ENCODE results near the gene FFAR4.
A peak's percentile ranks its signal among the peaks of the same experiment; 100 is the strongest.

Gene FFAR4

DNA sequence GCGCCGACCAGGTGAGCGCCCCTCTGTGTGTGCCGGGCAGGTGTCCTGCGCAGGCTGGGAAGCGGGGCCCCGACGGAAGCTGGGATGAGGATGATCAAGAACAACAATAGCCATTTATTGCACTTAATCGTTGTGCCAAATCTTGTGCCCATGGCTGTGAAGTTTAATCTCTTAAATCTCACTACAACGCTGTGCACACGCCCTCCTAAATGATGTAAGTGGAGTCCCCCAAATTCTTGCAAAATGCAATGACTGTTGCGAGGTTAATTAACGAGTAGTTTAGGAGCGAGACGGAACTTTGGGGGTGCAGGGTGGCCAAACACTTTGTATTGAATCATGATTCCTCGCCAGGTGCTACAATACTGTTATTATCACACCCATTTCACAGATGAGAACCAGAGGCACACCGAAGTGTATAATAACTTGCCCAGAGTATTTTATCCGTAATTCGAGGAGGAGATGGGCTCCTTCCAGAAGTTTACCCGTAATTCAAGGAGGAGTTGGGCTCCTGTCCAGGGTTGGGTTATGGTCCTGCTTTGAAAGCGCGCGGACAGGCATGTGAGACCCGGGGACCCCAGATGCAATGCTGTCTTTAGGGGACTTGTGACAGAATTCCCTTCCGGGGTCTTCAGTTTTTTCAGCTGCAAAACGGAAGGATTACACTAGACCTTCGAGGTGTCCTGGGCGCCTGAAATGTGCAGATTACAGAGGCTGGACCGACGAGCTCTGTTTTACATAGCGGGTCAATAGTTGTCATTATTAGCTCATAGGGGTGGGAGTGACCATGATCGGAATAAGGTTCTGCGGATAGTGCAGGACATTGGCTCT is 1.0 kb downstream of the FFAR4 start:
- in situ Hi-C loops (cut with MboI; ENCODE audit: low pct_unique_long_range_greater_than_20kb, low sequenced_read_pairs) = no loop called here

DNA sequence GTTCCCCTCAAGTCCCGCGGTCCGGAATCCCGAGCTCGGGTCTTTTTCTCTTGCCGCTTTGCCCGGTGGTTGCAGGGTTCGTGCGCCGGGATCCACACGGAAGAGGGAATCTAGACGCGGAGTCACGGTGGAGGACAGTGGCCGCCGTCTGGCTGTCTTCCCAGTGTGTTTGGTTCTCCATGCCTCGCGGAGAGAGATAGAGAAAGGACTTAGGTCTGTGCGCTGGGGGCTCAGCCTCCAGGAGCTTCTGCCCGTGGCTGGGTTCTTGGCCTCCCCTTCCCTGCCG is 1.6 kb downstream of the FFAR4 start:
- DNase-seq = no peak
- in situ Hi-C loops (cut with MboI; ENCODE audit: low pct_unique_long_range_greater_than_20kb, low sequenced_read_pairs) = no loop called here

More for the DNA sequence above, 1.0 kb downstream of the FFAR4 start:
- DNase-seq = no peak

DNA sequence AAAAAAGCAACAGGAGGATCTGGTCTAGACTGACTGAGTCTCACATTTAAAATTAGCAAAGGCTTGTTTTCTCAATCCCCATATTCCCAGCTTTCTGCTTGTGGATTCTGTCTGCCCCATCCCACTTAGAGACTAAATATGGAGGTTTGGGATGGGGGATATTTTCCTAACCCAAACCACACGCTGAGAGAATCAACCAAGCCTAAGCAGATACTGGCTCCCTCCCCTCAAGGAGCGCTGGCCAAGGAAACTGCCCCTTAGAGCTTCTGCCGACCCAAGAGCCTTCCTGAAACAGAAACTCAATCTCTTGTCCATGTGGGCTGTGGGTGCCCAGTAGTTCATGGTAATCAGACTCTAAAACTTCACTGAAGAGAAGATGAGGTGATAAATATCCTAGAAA is 3.9 kb downstream of the FFAR4 start:
- no peak for DNase-seq
- in situ Hi-C loops (cut with MboI; ENCODE audit: low pct_unique_long_range_greater_than_20kb, low sequenced_read_pairs) = no loop called here

DNA sequence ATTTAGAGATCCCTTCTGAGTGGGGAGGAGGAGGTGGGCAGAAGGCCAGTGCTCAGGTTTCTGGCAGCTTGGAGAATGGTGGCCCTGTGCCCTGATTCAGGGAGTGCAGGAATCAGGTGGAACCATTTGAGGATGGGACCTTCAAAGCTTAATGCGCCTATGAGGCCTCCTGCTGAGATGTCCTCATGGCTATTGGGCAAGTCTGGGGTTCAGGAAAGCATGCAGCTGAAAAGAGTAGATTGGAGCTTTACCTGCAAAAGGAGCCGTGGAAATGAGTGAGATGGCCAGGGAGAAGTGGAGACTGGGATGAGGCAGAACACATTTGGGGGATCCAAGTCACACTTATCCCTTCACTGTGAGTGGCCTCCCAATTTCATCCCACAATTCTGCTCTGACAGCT is 6.1 kb downstream of the FFAR4 start:
- DNase-seq = no peak
- in situ Hi-C loops (cut with MboI; ENCODE audit: low pct_unique_long_range_greater_than_20kb, low sequenced_read_pairs) = no loop called here

DNA sequence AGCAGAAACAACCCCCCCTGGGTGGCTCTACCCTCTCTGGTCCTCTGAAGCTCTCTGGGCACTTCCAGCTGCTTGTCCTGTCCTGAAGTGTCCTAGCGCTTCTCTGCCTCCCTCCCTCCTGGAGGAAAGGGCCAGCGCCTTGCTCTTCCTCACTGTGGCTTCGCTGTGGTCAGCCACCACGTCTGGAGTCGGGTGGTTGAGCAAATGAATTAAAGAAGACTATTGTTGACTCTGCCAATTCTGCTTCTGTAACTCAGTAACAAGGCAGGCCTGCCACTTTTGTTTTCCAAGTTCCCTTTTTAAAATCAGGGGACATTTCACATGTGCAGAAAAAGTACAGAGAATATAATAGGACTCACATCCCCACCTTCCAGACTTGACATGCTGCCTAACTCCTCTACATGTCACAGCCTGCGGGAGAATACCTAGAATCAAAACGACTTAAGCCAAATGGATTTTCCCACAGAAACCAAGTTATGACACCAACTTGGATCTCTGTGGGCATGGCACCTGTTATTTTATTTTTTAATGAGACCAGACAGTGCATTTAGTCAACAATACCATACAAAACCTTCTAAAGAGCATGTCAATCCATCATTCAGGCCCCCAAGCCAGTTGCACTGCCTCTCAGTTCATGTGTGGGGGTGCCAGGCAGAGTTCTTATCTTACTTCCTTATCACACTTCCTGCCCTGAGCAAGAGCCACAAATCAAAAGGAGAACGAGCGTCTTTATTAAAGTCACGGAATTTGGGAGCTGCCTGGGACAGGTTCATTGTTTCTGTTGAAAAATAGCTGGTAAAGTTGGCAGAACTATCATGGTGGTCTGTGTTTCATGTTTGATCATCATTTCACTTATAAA is 6.8 kb downstream of the FFAR4 start:
- peak; percentile 94 for DNase-seq
- in situ Hi-C loops (cut with MboI; ENCODE audit: low pct_unique_long_range_greater_than_20kb, low sequenced_read_pairs) = no loop called here

DNA sequence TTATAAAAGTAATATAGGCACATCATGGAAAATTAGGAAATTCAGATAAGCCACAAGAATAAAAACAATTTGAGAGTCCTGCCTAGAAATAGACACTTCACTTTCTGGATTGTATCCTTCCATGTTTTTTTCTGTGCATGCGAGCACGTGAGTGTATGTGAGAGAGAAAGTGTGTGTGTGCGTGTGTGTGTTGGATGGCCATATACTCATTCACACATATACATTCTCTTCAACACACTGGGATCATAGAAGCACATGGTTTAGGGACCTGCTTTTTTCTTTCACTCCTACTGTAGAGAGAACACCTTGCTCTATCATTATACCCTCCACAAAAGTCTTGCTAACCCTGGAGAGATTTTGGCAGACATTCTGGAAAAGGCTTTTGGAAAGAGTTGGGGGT is 7.5 kb downstream of the FFAR4 start:
- no peak for DNase-seq
- in situ Hi-C loops (cut with MboI; ENCODE audit: low pct_unique_long_range_greater_than_20kb, low sequenced_read_pairs) = no loop called here

DNA sequence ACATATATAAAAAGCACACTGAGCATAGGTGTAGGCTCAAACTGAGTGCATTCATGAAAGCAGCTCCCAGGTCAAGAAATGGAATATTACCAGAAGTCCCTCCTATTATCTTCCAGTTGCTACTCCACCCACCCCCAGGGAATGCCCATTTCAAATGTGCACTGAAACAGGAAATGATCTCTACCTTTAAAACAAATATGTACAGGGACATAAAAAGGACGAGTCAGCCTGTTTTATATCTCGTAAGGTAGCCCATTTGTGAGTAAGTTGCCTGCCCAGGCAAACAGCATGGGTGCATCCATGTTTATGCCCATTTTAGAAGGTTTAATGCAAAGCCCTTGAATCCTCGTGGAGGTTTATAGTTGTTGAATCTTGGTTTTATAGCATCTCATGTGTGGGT is 10.4 kb downstream of the FFAR4 start:
- in situ Hi-C loops (cut with MboI; ENCODE audit: low pct_unique_long_range_greater_than_20kb, low sequenced_read_pairs) = no loop called here
- DNase-seq = no peak

DNA sequence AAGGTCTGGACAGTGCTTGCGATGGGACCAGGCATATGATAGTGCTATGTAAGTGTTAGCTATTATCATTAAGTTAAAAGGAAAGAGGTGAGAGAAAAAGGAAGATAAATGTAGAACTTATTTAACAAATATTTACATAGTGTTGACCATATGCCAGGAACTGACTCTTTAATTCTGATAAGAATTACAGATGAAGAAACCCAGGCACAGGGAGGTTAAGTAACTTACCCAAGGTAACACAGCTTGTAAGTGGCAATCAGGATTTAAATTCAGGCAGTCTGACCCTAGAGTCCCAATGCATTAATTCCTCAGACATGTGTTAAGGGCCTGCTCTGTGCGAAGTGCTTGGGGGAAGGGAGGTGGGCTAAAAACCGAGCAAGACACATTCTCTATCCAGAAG is 11.1 kb downstream of the FFAR4 start:
- in situ Hi-C loops (cut with MboI; ENCODE audit: low pct_unique_long_range_greater_than_20kb, low sequenced_read_pairs) = no loop called here
- no peak for DNase-seq

DNA sequence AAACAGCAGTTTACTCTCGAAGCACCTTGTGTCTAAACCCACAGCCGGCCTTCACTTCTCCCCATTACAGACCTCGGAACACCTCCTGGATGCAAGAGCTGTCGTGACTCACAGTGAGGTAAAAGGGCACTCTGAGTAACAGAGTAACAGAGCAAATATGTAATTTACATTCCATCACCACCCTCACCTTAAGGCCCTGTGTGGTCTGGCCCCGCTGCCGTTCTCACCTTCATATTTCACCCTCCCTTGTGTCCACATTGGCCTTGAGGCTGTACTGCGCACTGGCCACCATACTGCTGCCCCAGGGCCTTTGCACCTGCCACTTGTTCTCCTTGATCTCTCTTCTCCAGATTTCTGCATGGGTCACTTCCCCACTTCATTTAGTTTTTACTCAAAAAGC is 12.6 kb downstream of the FFAR4 start:
- DNase-seq = no peak
- in situ Hi-C loops (cut with MboI; ENCODE audit: low pct_unique_long_range_greater_than_20kb, low sequenced_read_pairs) = no loop called here

DNA sequence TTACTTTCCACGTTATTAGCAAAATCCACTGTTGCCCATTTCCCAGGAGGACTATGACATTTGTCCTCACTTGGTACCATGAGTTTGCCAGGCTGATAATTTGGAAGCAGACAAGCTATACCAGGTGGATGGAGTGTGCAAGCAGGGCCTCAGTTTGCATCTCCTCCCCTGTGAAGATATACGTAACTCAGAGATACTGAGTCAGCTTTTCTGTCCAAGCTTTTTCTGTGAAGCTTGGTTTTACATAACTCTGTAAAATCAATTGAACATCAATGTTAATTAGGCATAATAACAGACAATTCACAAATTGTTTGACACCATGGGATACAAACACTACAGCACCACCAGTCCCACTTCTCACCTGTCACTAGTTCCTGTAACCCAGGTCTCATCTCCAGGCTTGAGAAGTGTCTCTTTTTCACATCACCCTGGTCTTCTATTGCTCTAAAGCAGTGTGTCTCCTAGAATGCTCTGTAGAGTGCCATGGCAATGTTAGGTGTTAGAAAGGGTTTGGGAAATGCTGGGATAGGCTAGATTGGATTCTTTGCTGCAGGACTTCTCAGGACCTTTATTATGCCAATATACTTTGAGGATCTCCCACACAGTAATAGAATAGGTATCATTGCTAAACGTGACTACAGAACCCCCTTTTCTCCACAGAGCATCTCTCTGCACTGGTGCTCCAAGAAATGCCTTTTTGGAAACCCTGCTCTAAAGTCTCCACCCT is 13.7 kb downstream of the FFAR4 start:
- in situ Hi-C loops (cut with MboI; ENCODE audit: low pct_unique_long_range_greater_than_20kb, low sequenced_read_pairs) = no loop called here
- DNase-seq = no peak

DNA sequence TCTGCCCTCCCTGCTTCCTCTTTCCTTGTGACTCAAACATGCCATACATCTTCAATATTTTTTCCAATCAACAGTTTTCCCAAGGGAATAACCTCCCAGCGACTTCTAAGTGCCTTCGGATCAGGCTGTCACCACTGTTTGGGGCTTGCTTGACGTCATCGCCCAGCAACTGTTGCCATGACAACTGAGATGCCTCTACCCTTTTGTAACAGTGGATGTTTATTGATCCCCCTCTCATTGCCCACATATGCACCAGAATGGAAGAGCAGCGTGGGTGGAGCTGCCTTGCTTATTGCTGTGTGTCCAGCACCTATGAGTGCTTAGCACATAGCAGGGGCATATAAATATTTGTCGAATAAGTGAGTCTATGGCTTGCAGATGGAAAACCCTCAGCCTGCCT is 14.4 kb downstream of the FFAR4 start:
- in situ Hi-C loops (cut with MboI; ENCODE audit: low pct_unique_long_range_greater_than_20kb, low sequenced_read_pairs) = no loop called here
- no peak for DNase-seq

DNA sequence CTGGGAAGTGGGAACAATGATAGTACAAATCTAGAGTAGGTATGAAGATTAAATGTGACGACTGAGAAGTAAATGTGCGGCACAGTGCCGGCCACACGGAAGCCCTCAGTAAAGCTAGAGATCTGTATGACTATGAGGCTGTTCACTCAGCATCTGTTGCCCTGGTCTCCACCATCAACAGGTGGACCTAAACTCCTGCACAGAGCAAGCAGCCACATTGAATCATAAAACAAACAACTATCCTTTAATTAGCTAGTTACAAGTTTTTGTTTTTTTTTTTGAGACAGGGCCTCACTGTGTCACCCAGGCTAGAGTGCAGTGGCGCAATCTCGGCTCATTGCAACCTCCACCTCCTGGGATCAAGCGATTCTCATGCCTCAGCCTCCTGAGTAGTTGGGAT is 18.0 kb downstream of the FFAR4 start:
- in situ Hi-C loops (cut with MboI; ENCODE audit: low pct_unique_long_range_greater_than_20kb, low sequenced_read_pairs) = no loop called here
- DNase-seq = no peak

DNA sequence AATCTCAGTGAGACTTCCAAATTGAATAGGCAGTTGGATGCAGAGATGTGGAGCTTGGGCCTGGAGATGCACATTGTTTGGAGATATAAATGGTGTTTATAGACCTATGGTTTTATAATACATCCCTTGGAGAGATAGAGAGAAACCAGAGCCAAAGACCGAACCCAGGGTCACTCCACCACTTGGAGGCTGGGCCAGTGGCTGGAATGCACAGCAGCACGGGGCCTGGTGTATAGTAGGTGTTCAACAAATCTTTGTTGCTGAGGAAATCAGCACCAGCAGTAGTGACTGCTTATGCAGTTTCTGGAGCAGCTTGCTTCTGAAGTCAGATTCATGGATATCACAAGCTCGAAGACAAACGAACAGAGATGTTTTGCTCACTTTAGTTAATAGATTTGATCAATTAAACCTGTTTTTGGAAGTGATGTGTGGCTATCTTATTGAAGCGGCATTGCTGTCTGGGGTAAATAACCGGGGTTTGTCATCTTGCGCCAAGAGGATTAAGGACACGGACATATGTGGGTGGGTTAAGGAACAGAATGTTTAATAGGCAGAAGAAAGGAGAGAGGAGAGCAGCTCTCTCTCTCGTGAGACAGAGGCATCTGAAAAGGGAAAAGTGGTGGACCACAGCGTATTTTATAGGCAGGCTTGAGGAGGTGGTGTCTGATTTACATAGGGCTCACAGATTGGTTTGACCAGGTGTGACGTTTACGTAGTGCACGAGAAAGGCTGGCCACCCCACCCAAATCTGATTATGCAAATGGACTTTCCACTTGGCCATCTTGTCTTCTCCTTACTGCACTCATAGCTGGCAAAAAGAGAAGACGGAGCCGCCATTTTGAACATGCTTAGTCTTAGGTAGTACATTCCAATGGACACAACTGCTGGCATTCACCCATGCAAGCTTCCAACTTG is 23.4 kb downstream of the FFAR4 start:
- no peak for DNase-seq
- in situ Hi-C loops (cut with MboI; ENCODE audit: low pct_unique_long_range_greater_than_20kb, low sequenced_read_pairs) = no loop called here

DNA sequence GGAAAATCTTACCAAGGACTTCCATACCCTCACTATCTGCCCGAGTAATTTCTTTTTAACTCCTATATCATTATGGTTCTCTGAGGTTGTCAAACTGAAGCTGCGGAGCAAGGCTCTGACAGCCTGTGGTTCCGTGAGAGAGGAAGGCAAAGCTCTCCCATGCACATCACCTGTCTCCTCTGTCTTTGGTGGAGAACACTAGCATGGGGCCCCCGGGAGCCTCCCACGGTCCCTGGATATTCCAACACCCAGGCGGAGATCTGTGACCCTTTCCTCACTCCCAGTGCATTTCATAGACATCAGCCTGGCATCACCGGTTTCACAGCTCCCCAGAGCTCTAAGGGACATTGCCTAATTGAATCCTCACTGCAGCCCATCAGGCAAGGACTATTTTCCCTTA is 24.2 kb downstream of the FFAR4 start:
- no peak for DNase-seq
- in situ Hi-C loops (cut with MboI; ENCODE audit: low pct_unique_long_range_greater_than_20kb, low sequenced_read_pairs) = no loop called here

DNA sequence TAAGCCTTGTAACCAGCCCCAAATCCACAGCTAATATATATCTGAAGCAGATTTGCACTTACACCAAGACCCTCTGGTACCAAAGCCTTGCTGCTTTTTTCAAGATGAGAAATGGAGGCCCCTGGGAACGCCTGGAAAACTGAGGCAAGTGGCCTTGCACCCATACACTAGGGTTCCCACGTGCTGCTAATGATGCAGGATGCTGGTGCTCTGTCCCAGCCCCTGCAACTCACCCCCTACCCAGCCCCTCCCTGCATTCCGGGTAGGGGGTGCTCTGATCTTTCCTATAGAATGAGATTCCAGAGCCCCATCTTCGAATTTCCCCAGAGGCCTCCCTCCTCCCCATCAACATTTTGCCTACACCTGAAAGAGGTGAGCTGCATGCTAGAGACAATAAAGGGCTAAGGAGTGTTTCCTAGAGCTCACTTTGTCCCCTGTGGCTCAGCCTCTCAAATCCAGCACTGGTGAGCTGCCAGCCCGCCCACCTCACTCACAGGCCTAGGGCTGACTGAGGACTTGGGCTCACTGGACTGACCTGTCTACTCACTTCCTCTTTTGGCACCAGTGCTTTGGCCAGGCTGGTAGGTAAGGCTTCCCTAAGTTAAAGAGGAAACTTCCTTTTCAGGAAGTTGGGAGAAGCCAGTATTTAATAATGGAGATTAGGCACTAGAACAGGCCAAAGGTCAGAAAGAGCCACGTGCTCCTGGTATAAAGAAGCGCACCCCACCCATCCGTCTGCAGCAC is 24.8 kb downstream of the FFAR4 start:
- no peak for DNase-seq
- in situ Hi-C loops (cut with MboI; ENCODE audit: low pct_unique_long_range_greater_than_20kb, low sequenced_read_pairs) = no loop called here

DNA sequence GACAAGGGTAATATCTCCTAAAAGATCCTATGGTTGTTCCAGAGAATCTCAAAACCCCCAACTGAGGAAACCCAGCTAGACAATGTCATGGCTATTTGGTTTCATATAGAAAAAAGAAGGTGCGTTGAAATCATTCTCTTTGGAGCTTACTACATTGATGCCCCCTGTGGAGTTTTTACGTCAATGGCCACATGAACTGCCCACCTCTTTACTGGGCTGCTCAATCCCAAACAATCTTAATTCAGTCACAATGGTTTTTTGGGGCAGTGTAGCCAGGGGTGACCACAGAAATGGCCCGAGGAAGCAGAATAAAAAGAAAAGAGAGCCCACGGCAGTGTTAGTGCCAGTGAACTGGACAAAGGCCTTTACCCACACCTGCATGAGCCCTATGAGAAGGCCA is 26.8 kb downstream of the FFAR4 start:
- in situ Hi-C loops (cut with MboI; ENCODE audit: low pct_unique_long_range_greater_than_20kb, low sequenced_read_pairs) = no loop called here
- DNase-seq = no peak

DNA sequence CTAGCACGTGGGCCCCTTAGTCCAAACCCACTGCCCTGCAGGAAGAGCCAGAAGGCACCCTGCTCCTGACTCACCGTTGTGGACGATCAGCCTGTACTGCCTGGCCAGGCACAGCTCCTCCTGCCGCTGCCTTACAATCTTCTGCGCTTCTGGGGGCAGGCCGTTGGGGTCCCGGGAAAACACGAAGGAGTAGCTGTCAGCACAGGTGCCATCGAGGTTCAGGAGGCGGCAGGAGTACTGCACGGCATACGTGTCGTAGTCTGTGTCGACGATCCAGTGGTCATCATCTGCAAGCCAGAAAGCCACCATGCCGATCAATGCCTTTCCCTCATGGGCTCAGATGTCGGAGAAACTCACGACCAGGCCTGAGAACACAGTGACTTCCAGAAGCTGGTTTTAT is 27.3 kb downstream of the FFAR4 start:
- no peak for DNase-seq
- in situ Hi-C loops (cut with MboI; ENCODE audit: low pct_unique_long_range_greater_than_20kb, low sequenced_read_pairs) = no loop called here

DNA sequence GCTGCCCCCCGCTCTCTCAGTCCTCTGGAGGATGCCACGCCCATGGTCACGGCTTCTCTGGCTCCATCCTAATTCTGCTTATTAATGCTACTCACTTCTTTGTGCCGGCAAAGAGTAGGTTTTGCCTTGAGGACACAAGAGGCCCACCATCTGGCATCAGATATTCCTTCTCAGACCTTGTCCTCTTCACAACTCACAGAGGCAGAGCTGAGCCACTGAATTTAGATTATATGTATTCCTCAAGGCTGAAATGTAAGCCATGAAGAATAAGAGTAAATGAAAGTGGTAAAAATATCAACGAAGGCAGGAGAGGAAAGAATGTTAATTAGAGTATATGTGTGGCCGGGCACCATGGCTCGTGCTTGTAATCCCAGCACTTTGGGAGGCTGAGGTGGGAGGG is 28.1 kb downstream of the FFAR4 start:
- in situ Hi-C loops (cut with MboI; ENCODE audit: low pct_unique_long_range_greater_than_20kb, low sequenced_read_pairs) = no loop called here
- no peak for DNase-seq

All from KBM-7 (cell line).